HepG2 (cell line): ENCODE measurements around the gene UBTF. TPM values are rescaled to one million over a fixed set of nuclear protein-coding genes. Genes with fewer than 3 reads are reported as not detected.

Experiments
- GZF1 ChIP-seq: sonication (generic); formaldehyde crosslinking; IDR thresholded peaks from 2 replicates; pipeline ENCODE4 v1.5.1; 2020; ENCODE audit warnings: mild to moderate bottlenecking, missing genetic modification reagents
- HNRNPK ChIP-seq: fragments of 200-400 bp; formaldehyde crosslinking; IDR thresholded peaks from 2 replicates; pipeline ENCODE4 v1.6.1; 2018; ENCODE audit warnings: low read length, low read depth, moderate library complexity, mild to moderate bottlenecking; ENCODE audit not compliant: poor library complexity, severe bottlenecking
- MAFK ChIP-seq, 2 experiments: IDR thresholded peaks in 1 of 2; conservative IDR thresholded peaks in 1 of 2; 2 replicates each; pipeline ENCODE4 v1.6.1; 2011; ENCODE audit warnings: improper control_type of control experiment in 2 of 2, low read length in 2 of 2
- NFKB2 ChIP-seq: sonication (generic); formaldehyde crosslinking; IDR thresholded peaks from 2 replicates; pipeline ENCODE4 v1.4.0; 2020; ENCODE audit warnings: missing genetic modification reagents, borderline replicate concordance
- POLR2AphosphoS2 ChIP-seq: IDR thresholded peaks from 2 replicates; pipeline ENCODE4 v1.6.1; 2011; ENCODE audit warnings: low read depth, low read length, improper control_type of control experiment
- RBM22 ChIP-seq: fragments of 200-400 bp; formaldehyde crosslinking; optimal IDR thresholded peaks from 2 replicates; pipeline ENCODE3; 2017; ENCODE audit warnings: mild to moderate bottlenecking, low read length, moderate library complexity
- SMAD9 ChIP-seq: sonication (generic); formaldehyde crosslinking; IDR thresholded peaks from 2 replicates; pipeline ENCODE4 v1.5.1; 2020; ENCODE audit warnings: mild to moderate bottlenecking, missing genetic modification reagents
- SSRP1 ChIP-seq: IDR thresholded peaks from 2 replicates; pipeline ENCODE4 v1.6.1; 2016; ENCODE audit warnings: control low read depth
- TCF7 ChIP-seq: sonication (generic); IDR thresholded peaks from 2 replicates; pipeline ENCODE4 v1.6.1; 2016; ENCODE audit warnings: antibody characterized with exemption, low read depth
- ZBTB20 ChIP-seq: sonication (generic); formaldehyde crosslinking; IDR thresholded peaks from 2 replicates; pipeline ENCODE4 v1.8.1; 2023; ENCODE audit warnings: missing genetic modification reagents, low read depth, mild to moderate bottlenecking, borderline replicate concordance
- ZMYM4 ChIP-seq: sonication (generic); formaldehyde crosslinking; IDR thresholded peaks from 2 replicates; pipeline ENCODE4 v1.8.1; 2023; ENCODE audit warnings: mild to moderate bottlenecking, missing genetic modification reagents
- ZNF562 ChIP-seq: sonication (generic); formaldehyde crosslinking; IDR thresholded peaks from 2 replicates; pipeline ENCODE4 v1.8.0; 2022; ENCODE audit warnings: missing genetic modification reagents, borderline replicate concordance
- ZNF7 ChIP-seq: IDR thresholded peaks from 2 replicates; pipeline ENCODE4 v1.6.1; 2016; ENCODE audit warnings: missing biosample characterization, missing genetic modification reagents
- polyA plus RNA-seq, 8 experiments: library from polyadenylated mRNA; depleted of rRNA in 3 of 8; stranded (reverse) in 7 of 8; unstranded in 1 of 8; fragments of >200 nt; fragmentation: Illumina TruSeq in 4 of 8; extraction: Trizol in 4 of 8; gene quantifications; 2 replicates each; pipeline versions ENCODE4 v1.2.1 to v1.2.3, GENCODE V29; 2011 to 2016; ENCODE audit warnings: low read depth in 4 of 8, missing spikeins in 1 of 8, mixed read lengths in 1 of 8; ENCODE audit not compliant: insufficient read depth in 1 of 8
- total RNA-seq, 5 experiments: library from RNA; depleted of rRNA; stranded (reverse); fragments of >200 nt; fragmentation: Illumina TruSeq; extraction: Trizol; gene quantifications; 2 replicates each; pipeline ENCODE4 v1.2.3, GENCODE V29; 2016; ENCODE audit warnings: low read depth in 1 of 5
- TF ChIP-seq, protein P1 (sequence below): sonication (generic); formaldehyde crosslinking; conservative IDR thresholded peaks from 2 replicates; pipeline ENCODE4 v1.8.0; 2022; ENCODE audit warnings: mild to moderate bottlenecking, moderate library complexity, missing genetic modification reagents
- TF ChIP-seq, protein P2 (sequence below): sonication (generic); formaldehyde crosslinking; IDR thresholded peaks from 2 replicates; pipeline ENCODE4 v1.5.0; 2020; ENCODE audit warnings: mild to moderate bottlenecking, low read depth, missing genetic modification reagents, borderline replicate concordance
- TF ChIP-seq, protein P3 (sequence below): sonication (generic); formaldehyde crosslinking; IDR thresholded peaks from 2 replicates; pipeline ENCODE4 v1.4.0; 2020; ENCODE audit warnings: missing genetic modification reagents
- TF ChIP-seq, protein P4 (sequence below): sonication (generic); formaldehyde crosslinking; IDR thresholded peaks from 2 replicates; pipeline ENCODE4; 2020; ENCODE audit warnings: missing genetic modification reagents, mild to moderate bottlenecking, borderline replicate concordance
- TF ChIP-seq, protein P5 (sequence below): sonication (generic); formaldehyde crosslinking; IDR thresholded peaks from 2 replicates; pipeline ENCODE4 v1.9.0; 2022; ENCODE audit warnings: low read depth, missing genetic modification reagents

UBTF gene
- total and polyA plus RNA-seq, 2 of the 13 experiments (the other 11 are each of a cell fraction or from before 2014, with no cell fraction given) = 15.2 to 60.9 TPM

DNA sequence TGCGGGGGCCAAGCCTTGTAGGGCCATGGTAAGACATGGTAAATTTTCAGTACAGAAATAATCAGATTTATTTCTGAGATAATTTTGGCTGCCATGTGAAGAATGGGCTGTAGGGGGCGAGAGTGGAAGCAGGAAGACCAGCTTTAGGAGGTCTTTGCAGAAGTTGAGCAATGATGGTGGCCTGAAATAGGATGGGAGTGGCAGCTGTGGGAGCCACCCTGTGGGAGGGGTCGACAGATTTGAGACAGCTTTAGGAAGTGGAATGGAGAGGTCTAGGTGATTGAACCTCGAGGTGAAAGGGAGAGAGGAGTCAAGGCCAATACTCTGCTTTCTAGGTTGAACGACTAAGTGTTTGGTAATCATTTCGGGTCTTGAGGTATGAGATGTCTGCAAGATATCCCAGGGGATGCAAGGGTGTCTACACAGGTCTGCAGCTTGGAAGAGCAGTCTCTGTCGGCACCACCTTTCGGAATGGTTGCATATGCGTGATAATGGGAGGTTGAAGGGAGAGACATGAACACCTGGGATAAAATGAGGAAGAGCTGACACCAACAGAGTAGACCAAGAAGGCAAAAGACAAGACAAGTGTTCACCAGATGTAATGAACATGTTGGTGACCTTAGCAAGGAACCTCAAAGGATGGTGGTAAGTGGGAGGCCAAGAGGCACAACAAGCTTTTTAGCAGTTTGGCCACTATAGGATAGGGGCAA, 15.6 kb downstream of the UBTF start (continued):
- TF ChIP-seq, protein P1, sequence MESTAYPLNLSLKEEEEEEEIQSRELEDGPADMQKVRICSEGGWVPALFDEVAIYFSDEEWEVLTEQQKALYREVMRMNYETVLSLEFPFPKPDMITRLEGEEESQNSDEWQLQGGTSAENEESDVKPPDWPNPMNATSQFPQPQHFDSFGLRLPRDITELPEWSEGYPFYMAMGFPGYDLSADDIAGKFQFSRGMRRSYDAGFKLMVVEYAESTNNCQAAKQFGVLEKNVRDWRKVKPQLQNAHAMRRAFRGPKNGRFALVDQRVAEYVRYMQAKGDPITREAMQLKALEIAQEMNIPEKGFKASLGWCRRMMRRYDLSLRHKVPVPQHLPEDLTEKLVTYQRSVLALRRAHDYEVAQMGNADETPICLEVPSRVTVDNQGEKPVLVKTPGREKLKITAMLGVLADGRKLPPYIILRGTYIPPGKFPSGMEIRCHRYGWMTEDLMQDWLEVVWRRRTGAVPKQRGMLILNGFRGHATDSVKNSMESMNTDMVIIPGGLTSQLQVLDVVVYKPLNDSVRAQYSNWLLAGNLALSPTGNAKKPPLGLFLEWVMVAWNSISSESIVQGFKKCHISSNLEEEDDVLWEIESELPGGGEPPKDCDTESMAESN = no peak
- peak; percentile 30; the same call in 1 of the 2 replicates for TF ChIP-seq ZMYM4 (CRISPR knock-in tag)
- TF ChIP-seq HNRNPK = no peak
- TF ChIP-seq, protein P2, sequence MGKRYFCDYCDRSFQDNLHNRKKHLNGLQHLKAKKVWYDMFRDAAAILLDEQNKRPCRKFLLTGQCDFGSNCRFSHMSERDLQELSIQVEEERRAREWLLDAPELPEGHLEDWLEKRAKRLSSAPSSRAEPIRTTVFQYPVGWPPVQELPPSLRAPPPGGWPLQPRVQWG (CRISPR knock-in tag) = no peak
- TF ChIP-seq ZNF562 (CRISPR knock-in tag) = no peak
- no peak for TF ChIP-seq ZBTB20 (CRISPR knock-in tag)
- no peak for TF ChIP-seq POLR2AphosphoS2
- TF ChIP-seq ZNF7 (CRISPR knock-in tag) = no peak
- no peak for TF ChIP-seq NFKB2 (CRISPR knock-in tag)
- TF ChIP-seq, protein P3, sequence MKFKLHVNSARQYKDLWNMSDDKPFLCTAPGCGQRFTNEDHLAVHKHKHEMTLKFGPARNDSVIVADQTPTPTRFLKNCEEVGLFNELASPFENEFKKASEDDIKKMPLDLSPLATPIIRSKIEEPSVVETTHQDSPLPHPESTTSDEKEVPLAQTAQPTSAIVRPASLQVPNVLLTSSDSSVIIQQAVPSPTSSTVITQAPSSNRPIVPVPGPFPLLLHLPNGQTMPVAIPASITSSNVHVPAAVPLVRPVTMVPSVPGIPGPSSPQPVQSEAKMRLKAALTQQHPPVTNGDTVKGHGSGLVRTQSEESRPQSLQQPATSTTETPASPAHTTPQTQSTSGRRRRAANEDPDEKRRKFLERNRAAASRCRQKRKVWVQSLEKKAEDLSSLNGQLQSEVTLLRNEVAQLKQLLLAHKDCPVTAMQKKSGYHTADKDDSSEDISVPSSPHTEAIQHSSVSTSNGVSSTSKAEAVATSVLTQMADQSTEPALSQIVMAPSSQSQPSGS (CRISPR knock-in tag) = 0 out of 2 replicates have a peak, but pooled peaks have one; percentile 25
- TF ChIP-seq, protein P4, sequence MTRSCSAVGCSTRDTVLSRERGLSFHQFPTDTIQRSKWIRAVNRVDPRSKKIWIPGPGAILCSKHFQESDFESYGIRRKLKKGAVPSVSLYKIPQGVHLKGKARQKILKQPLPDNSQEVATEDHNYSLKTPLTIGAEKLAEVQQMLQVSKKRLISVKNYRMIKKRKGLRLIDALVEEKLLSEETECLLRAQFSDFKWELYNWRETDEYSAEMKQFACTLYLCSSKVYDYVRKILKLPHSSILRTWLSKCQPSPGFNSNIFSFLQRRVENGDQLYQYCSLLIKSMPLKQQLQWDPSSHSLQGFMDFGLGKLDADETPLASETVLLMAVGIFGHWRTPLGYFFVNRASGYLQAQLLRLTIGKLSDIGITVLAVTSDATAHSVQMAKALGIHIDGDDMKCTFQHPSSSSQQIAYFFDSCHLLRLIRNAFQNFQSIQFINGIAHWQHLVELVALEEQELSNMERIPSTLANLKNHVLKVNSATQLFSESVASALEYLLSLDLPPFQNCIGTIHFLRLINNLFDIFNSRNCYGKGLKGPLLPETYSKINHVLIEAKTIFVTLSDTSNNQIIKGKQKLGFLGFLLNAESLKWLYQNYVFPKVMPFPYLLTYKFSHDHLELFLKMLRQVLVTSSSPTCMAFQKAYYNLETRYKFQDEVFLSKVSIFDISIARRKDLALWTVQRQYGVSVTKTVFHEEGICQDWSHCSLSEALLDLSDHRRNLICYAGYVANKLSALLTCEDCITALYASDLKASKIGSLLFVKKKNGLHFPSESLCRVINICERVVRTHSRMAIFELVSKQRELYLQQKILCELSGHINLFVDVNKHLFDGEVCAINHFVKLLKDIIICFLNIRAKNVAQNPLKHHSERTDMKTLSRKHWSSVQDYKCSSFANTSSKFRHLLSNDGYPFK (CRISPR knock-in tag) = 0 out of 2 replicates have a peak, but pooled peaks have one; percentile 45
- no peak for TF ChIP-seq SMAD9 (CRISPR knock-in tag)
- TF ChIP-seq, protein P5, sequence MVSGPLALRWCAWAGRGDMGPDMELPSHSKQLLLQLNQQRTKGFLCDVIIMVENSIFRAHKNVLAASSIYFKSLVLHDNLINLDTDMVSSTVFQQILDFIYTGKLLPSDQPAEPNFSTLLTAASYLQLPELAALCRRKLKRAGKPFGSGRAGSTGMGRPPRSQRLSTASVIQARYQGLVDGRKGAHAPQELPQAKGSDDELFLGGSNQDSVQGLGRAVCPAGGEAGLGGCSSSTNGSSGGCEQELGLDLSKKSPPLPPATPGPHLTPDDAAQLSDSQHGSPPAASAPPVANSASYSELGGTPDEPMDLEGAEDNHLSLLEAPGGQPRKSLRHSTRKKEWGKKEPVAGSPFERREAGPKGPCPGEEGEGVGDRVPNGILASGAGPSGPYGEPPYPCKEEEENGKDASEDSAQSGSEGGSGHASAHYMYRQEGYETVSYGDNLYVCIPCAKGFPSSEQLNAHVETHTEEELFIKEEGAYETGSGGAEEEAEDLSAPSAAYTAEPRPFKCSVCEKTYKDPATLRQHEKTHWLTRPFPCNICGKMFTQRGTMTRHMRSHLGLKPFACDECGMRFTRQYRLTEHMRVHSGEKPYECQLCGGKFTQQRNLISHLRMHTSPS (CRISPR knock-in tag) = no peak
- no peak for TF ChIP-seq TCF7
- no peak for TF ChIP-seq MAFK (conservative IDR thresholded peaks at IDR 0.05 in 1 of 2, IDR thresholded peaks at IDR 0.05 in 1 of 2; ENCODE audit: low read length in 2 of 2)
- TF ChIP-seq GZF1 (CRISPR knock-in tag) = no peak
- TF ChIP-seq RBM22 = no peak
- TF ChIP-seq SSRP1 (CRISPR knock-in tag) = no peak
